GM06990 (cell line): ENCODE data around the gene DDA1.

Experiments used
- DNase-seq: peaks from one replicate; pipeline ENCODE4 v3.0.0-alpha.2; 2011; ENCODE audit not compliant: insufficient read length; ENCODE audit errors: extremely low read depth
- H3K27me3 ChIP-seq: replicated peaks from 2 replicates; pipeline ENCODE4 v1.6.0; 2011; ENCODE audit warnings: low read length; ENCODE audit not compliant: control insufficient read depth, insufficient read depth
- H3K36me3 ChIP-seq: 2 replicates; pipeline ENCODE4 v1.5.1; 2011; ENCODE audit warnings: low read length; ENCODE audit not compliant: control insufficient read depth, insufficient read depth
- H3K4me3 ChIP-seq: replicated peaks from 2 replicates; pipeline ENCODE4 v1.5.1; 2011; ENCODE audit warnings: low read depth, mild to moderate bottlenecking, control low read depth, low read length
- CTCF ChIP-seq: IDR thresholded peaks from 2 replicates; pipeline ENCODE4 v1.5.1; 2011; ENCODE audit warnings: low read length, control low read depth, mild to moderate bottlenecking, inconsistent platforms; ENCODE audit not compliant: insufficient read depth, poor library complexity, severe bottlenecking

Gene DDA1

GRCh38 chr19:17302391-17303166 lies 6.8 kb upstream of the DDA1 start:
- Histone ChIP-seq H3K4me3 (peak overlapping the region; percentile 80), H3K36me3 (peaks cover 2% of the 10 kb centered on the region; the same call in 1 of the 2 replicates), H3K27me3 (no peaks in the 10 kb centered on the region)
- DNase-seq, result no peak
- no peak for TF ChIP-seq CTCF

- H3K36me3 ChIP-seq, result peaks cover 2% of the 10 kb centered on the region; the same call in 1 of the 2 replicates
- peak; percentile 95 for DNase-seq
- H3K27me3 ChIP-seq, result no peaks in the 10 kb centered on the region
- peak within 1 kb of the TSS; percentile 80 for H3K4me3 ChIP-seq
- TF ChIP-seq CTCF, result peak; percentile 22
Measured at GRCh38 chr19:17303167-17303939, 6.0 kb upstream of the DDA1 start, which contains the start of gene ABHD8. Gene ABHD8, minus strand, starts transcription at chr19:17303425. Its CDS starts 1,809 bp downstream, at chr19:17301616.

GRCh38 chr19:17303940-17304267 lies 5.5 kb upstream of the DDA1 start:
- Histone ChIP-seq H3K36me3 (peaks cover 2% of the 10 kb centered on the region; the same call in 1 of the 2 replicates), H3K4me3 (no peak overlapping the region), H3K27me3 (no peaks in the 10 kb centered on the region)
- TF ChIP-seq CTCF, result no peak
- DNase-seq, result no peak

GRCh38 chr19:17304386-17305215 lies 4.8 kb upstream of the DDA1 start:
- DNase-seq, result no peak
- Histone ChIP-seq H3K4me3 (no peak overlapping the region), H3K36me3 (peaks cover 2% of the 10 kb centered on the region; the same call in 1 of the 2 replicates), H3K27me3 (no peaks in the 10 kb centered on the region)
- no peak for TF ChIP-seq CTCF

- H3K36me3 ChIP-seq, result peaks cover 2% of the 10 kb centered on the region; the same call in 1 of the 2 replicates
- H3K27me3 ChIP-seq, result no peaks in the 10 kb centered on the region
- DNase-seq, result no peak
- no peak for TF ChIP-seq CTCF
- peak overlapping the region; percentile 82 for H3K4me3 ChIP-seq
Measured at GRCh38 chr19:17305216-17305516, 4.2 kb upstream of the DDA1 start.
